ENCODE data around the gene SLC5A10.

DNA sequence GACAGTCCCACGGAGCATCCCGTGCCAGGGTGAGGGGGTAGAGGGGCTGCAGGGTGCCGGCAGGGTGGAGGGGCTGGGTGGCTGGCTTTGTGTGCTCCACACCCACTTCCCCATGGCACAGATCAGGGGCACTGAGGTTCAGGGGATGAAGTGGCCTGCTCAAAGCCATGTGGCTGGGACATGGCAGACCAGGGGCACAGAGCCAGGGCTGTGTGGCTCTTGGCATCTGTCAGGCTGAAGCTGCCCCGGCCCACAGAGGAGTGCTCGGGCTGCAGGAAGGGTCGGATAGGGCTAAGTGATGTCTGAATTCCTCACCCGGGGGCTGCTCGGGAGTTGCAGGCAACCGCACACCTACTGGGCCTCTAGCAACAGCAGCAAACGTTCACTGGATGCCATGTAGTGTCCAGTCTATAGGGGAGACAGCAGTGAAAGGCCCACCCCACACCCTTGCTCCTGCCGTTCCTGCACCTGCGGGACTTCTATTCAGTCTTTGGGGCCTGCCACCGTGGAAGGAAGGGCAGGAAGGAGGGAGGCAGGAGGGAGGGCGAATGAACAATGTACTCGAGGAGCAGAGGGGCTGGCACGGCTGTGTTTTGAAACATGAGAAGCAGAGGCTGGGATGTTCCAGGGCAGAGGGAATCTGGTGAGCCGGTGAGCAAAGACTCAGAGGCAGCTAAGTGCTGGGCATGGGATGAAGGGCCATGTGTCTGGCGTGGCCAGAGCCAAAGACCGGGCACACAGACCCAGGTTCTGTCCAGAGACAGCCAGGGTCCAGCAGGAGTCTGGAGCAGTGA, 15.1 kb downstream of the SLC5A10 start:
- TF ChIP-seq, protein P1, sequence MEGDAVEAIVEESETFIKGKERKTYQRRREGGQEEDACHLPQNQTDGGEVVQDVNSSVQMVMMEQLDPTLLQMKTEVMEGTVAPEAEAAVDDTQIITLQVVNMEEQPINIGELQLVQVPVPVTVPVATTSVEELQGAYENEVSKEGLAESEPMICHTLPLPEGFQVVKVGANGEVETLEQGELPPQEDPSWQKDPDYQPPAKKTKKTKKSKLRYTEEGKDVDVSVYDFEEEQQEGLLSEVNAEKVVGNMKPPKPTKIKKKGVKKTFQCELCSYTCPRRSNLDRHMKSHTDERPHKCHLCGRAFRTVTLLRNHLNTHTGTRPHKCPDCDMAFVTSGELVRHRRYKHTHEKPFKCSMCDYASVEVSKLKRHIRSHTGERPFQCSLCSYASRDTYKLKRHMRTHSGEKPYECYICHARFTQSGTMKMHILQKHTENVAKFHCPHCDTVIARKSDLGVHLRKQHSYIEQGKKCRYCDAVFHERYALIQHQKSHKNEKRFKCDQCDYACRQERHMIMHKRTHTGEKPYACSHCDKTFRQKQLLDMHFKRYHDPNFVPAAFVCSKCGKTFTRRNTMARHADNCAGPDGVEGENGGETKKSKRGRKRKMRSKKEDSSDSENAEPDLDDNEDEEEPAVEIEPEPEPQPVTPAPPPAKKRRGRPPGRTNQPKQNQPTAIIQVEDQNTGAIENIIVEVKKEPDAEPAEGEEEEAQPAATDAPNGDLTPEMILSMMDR (IDR thresholded peaks at IDR 0.05) = no peak
- TF ChIP-seq POLR2A (IDR thresholded peaks at IDR 0.05) = no peak
